Measurements from ENCODE around the gene MPPED1.
A peak's percentile ranks its signal among the peaks of the same experiment; 100 is the strongest.

The MPPED1 gene

DNA sequence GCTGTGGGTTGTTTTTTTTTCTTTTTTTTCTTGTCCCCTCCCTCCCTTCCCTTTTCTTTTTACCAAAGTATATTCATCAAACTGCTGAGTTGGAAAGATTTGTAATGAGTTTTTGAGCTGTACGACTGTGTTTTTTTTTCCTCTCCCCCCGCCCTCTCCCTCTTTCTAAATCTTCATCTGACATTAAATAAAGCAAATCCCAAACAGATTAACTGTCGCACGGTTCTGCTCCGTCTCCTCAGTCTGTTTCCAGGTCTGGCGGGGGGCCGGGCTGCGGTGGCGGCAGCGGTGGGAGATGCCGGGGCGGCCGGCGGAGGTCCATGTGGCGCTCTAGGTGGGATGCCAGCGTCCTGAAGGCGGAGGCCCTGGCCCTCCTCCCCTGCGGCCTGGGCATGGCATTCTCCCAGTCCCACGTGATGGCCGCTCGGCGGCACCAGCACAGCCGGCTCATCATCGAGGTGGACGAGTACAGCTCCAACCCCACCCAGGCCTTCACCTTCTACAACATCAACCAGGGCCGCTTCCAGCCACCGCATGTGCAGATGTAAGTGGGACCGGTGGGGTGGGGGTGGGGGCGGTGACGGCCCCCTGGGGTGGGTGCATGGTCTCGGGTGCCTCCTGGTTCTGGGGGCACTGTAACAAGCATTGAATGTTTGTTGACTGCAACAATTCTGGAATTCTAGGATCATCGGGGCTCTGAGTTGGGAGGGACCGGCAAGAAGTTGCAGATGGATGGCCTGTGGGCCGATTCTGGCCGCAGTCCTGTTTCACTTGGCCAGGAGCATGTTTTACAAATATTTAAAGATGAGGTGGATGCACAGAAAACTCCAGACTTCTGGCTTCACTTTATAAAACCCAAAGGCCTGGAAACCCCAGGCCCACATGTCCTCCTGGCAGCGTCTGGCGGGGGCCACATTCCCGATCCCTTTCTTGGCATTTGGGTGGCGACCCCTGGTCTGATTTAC, 13.1 kb downstream of the MPPED1 start:
- Histone ChIP-seq H3K4me3 (no peak overlapping the region), H4K20me1 (peaks cover 0 to 21% (median 0%) of the 10 kb centered on the region in 11 experiments; a peak in 1 of 22 replicates)

GRCh38 chr22:43425976-43426785, 14.4 kb downstream of the MPPED1 start:
- H3K9ac ChIP-seq: peak overlapping the region in 3 of 11 experiments; percentile 8 to 39 (median 24); a peak in 3 of 22 replicates
- peak overlapping the region in 9 of 11 experiments; percentile 12 to 69 (median 54); a peak in 16 of 22 replicates for H3K4me2 ChIP-seq
- no peak overlapping the region for H3K4me3 ChIP-seq
- no peak overlapping the region for H3K27ac ChIP-seq
- H3K27me3 ChIP-seq: peaks cover 0 to under 1% (median 0%) of the 10 kb centered on the region in 11 experiments; a peak in 2 of 22 replicates
- H3K4me1 ChIP-seq: peaks cover 0 to 22% (median 15%) of the 10 kb centered on the region in 10 experiments; a peak in 15 of 20 replicates
- no peaks in the 10 kb centered on the region for H3K36me3 ChIP-seq
- no peak for TF ChIP-seq Cebpa-rat (IDR thresholded peaks at IDR 0.05)
- H3K9me3 ChIP-seq (replicated peaks in 1 of 11): no peaks in the 10 kb centered on the region
- peaks cover 0 to 21% (median 0%) of the 10 kb centered on the region in 11 experiments; a peak in 1 of 22 replicates for H4K20me1 ChIP-seq

More for the DNA sequence above, 13.1 kb downstream of the MPPED1 start:
- TF ChIP-seq Cebpa-rat (IDR thresholded peaks at IDR 0.05): no peak
- Histone ChIP-seq H3K9me3 (replicated peaks in 1 of 11) (no peaks in the 10 kb centered on the region), H3K36me3 (no peaks in the 10 kb centered on the region), H3K27me3 (no peaks in the 10 kb centered on the region), H3K4me1 (peaks cover 0 to 22% (median 15%) of the 10 kb centered on the region in 10 experiments; a peak in 15 of 20 replicates), H3K27ac (no peak overlapping the region), H3K9ac (no peak overlapping the region), H3K4me2 (no peak overlapping the region)

GRCh38 chr22:43426816-43427215, 15.0 kb downstream of the MPPED1 start:
- H3K9me3 ChIP-seq (replicated peaks in 1 of 11): no peaks in the 10 kb centered on the region

DNA sequence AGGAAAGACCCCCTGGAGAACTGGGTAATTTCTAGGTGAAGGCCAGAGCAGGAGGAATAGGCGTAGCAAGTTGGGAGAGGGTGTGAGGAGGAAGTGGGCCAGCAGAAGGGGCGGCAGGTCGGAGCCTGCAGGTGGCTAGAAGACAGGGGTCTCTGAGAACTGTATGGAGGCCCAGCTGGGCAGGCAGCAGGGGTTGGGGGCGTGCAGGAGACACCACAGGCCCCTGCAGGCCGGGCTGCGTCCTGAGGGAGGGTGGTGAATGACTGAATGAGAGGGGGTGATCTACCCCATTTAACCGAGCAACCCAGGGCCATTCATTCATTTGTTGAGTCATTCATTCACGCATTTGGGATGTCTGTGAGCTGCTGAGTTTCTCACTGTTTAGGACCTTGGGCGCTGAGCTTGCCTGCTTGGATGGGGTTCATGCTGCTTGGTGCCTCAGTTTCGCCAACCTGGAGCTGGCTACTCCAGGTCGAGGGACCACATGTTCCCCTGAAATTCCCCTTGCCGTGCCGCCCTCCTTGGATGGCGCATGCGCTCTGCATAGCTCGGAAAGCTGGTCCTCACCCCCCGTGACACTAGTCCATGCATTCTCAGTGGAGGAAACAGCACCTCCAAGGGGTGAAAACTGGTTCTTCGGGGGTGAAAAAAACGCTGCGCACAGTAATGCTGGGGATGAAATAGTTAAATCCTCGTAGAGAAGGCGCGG, 15.6 kb downstream of the MPPED1 start:
- TF ChIP-seq Cebpa-rat (IDR thresholded peaks at IDR 0.05): no peak
- Histone ChIP-seq H3K9me3 (replicated peaks in 1 of 11) (no peaks in the 10 kb centered on the region), H3K27ac (no peak overlapping the region), H3K4me3 (no peak overlapping the region), H3K36me3 (no peaks in the 10 kb centered on the region), H3K4me2 (peak overlapping the region in 8 of 11 experiments; percentile 16 to 69 (median 60); a peak in 14 of 22 replicates), H3K27me3 (peaks cover 3 to 14% (median 9%) of the 10 kb centered on the region in 11 experiments; a peak in 16 of 22 replicates), H3K4me1 (peaks cover 0 to 22% (median 15%) of the 10 kb centered on the region in 10 experiments; a peak in 15 of 20 replicates), H3K9ac (peak overlapping the region in 1 of 11 experiments; percentile 8; a peak in 1 of 22 replicates), H4K20me1 (peaks cover 0 to 21% (median 0%) of the 10 kb centered on the region in 11 experiments; a peak in 1 of 22 replicates)

More at GRCh38 chr22:43426816-43427215, 15.0 kb downstream of the MPPED1 start:
- H3K4me1 ChIP-seq: peaks cover 0 to 22% (median 15%) of the 10 kb centered on the region in 10 experiments; a peak in 15 of 20 replicates
- peak overlapping the region in 3 of 11 experiments; percentile 8 to 39 (median 24); a peak in 4 of 22 replicates for H3K9ac ChIP-seq
- no peak overlapping the region for H3K4me3 ChIP-seq
- no peaks in the 10 kb centered on the region for H3K36me3 ChIP-seq
- H3K27me3 ChIP-seq: peaks cover 2 to 7% (median 4%) of the 10 kb centered on the region in 11 experiments; a peak in 15 of 22 replicates
- peak overlapping the region in 9 of 11 experiments; percentile 12 to 69 (median 54); a peak in 17 of 22 replicates for H3K4me2 ChIP-seq
- no peak for TF ChIP-seq Cebpa-rat (IDR thresholded peaks at IDR 0.05)
- no peak overlapping the region for H3K27ac ChIP-seq
- H4K20me1 ChIP-seq: peaks cover 0 to 21% (median 0%) of the 10 kb centered on the region in 11 experiments; a peak in 1 of 22 replicates

DNA sequence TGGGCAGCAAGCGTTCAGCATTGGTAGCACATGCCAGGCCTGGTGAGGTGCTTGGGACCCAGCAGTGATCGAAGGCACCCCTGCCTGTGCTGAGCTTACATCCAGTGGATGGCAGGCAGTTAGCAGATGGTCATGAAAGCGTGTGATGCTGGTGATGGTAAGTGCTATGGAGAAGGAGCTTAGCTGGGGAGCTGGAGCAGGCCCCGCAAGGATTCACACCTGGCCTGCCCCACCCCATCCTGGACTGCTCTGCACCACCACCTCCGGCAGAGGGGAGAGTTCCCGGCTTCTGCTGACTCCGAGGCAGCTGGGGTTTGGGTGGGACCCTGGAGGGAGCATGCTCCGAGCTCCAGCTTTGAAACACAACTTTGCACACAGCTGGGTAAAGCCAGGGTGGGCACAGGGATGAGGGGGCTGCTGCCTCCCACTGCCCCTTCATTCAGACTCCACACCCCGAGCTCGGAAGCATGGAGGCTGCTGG, 16.2 kb downstream of the MPPED1 start:
- TF ChIP-seq Cebpa-rat (IDR thresholded peaks at IDR 0.05): no peak
- no peak overlapping the region for H3K9ac ChIP-seq
- H3K36me3 ChIP-seq: no peaks in the 10 kb centered on the region
- no peak overlapping the region for H3K4me2 ChIP-seq
- H3K9me3 ChIP-seq (replicated peaks in 1 of 11): no peaks in the 10 kb centered on the region
- no peak overlapping the region for H3K27ac ChIP-seq
- peaks cover 0 to 21% (median 0%) of the 10 kb centered on the region in 11 experiments; a peak in 1 of 22 replicates for H4K20me1 ChIP-seq
- H3K4me1 ChIP-seq: peaks cover 0 to 22% (median 15%) of the 10 kb centered on the region in 10 experiments; a peak in 15 of 20 replicates
- H3K27me3 ChIP-seq: peaks cover 3 to 16% (median 9%) of the 10 kb centered on the region in 11 experiments; a peak in 16 of 22 replicates
- H3K4me3 ChIP-seq: no peak overlapping the region

DNA sequence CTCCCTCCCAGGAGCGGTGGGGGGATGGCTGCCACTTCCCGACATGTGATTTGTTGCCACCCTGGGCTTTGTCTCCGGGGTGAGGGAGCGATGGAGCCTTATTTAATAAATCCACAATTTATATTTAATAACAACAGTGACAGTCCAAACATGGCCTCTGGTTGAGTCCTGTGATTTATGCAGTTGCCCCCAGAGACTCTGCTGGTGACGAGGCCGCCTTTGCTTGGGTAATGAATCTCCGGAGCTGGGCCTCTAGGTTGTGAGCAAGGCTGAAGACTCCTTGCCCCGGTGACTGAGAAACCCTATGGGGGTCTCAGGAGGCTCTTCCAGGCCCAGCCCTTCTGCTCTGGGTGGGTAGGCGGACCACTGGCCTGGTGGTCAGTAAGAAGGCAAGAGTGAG, 16.7 kb downstream of the MPPED1 start:
- no peaks in the 10 kb centered on the region for H3K36me3 ChIP-seq
- H3K27me3 ChIP-seq: peaks cover 3 to 16% (median 9%) of the 10 kb centered on the region in 11 experiments; a peak in 16 of 22 replicates
- 0 out of 22 replicates have a peak, but pooled peaks cover 0 to 21% (median 0%) of the 10 kb centered on the region in 11 experiments for H4K20me1 ChIP-seq
- H3K27ac ChIP-seq: no peak overlapping the region
- no peak overlapping the region for H3K4me3 ChIP-seq
- TF ChIP-seq Cebpa-rat (IDR thresholded peaks at IDR 0.05): no peak
- H3K9ac ChIP-seq: no peak overlapping the region
- H3K4me2 ChIP-seq: no peak overlapping the region
- peaks cover 0 to 22% (median 15%) of the 10 kb centered on the region in 10 experiments; a peak in 15 of 20 replicates for H3K4me1 ChIP-seq
- H3K9me3 ChIP-seq (replicated peaks in 1 of 11): no peaks in the 10 kb centered on the region

DNA sequence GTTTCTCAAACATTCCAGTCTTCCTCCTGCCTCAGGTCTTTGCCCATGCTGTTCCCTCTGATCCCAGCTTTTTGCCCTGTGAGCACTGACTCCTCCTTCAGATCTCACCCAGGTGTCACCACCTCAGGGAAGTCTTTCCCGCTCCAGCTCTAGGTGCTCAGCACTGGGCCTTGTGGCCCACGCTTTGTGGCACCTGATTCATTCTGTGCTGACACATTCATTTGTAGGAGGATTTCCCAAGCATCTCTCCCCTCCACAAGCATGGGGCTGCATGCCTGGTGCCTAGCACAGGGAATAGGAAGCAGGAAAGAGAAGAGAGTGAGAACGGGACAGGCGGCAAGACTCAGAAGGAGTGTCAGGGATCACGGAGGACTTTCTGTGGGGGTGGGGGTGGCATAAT, 17.6 kb downstream of the MPPED1 start:
- Histone ChIP-seq H3K9ac (no peak overlapping the region), H3K27me3 (peaks cover 3 to 16% (median 9%) of the 10 kb centered on the region in 11 experiments; a peak in 16 of 22 replicates), H3K4me2 (no peak overlapping the region), H3K4me1 (peaks cover 0 to 22% (median 15%) of the 10 kb centered on the region in 10 experiments; a peak in 15 of 20 replicates), H3K9me3 (replicated peaks in 1 of 11) (no peaks in the 10 kb centered on the region), H3K36me3 (no peaks in the 10 kb centered on the region), H3K27ac (no peak overlapping the region), H4K20me1 (0 out of 22 replicates have a peak, but pooled peaks cover 0 to 21% (median 0%) of the 10 kb centered on the region in 11 experiments), H3K4me3 (no peak overlapping the region)
- no peak for TF ChIP-seq Cebpa-rat (IDR thresholded peaks at IDR 0.05)

Data from BLaER1 treated with 17β-estradiol and CSF1 and Interleukin-3, amounts not matched to agents 10 nM and 100 nM (cell line).